ENCODE results near the gene QKI.

GRCh38 chr6:163536770-163537169, 122.3 kb downstream of the QKI start:
- no peak for TF ChIP-seq CTCF (conservative IDR thresholded peaks at IDR 0.05; ENCODE audit: low read depth, low read length)
- TF ChIP-seq EZH2phosphoT487 (IDR thresholded peaks at IDR 0.05; ENCODE audit: borderline replicate concordance, low read length), result no peak
- no peak for TF ChIP-seq EZH2 (IDR thresholded peaks at IDR 0.05; ENCODE audit: low read length, unreplicated experiment)

Measured in PC-3 (cell line).